K562 (cell line): ENCODE results near the gene CD6. TPM values are rescaled to one million over a fixed set of nuclear protein-coding genes. Genes with fewer than 3 reads are reported as not detected.

ENCODE experiments used
- ATAC-seq: fragments of 200-7000 bp; cut with Tn5 transposase; 3 replicates; pipeline ENCODE4 v1.9.1; 2020; ENCODE audit warnings: moderate library complexity
- BruUV-seq: library from RNA; stranded (reverse); fragments of 400-500 nt; replicated peaks from 2 replicates; lab custom pipeline; 2021; lab: Mats Ljungman, UMichigan
- CTCF ChIA-PET: fragments of 300-600 bp; formaldehyde crosslinking; extraction: SDS; loops from one replicate; lab custom pipeline; 2021; ENCODE audit warnings: low intra/inter-chr PET ratio; lab: Yijun Ruan, JAX
- POLR2A ChIA-PET: fragments of 300-600, 350-650 bp; sonication (Branson Sonifier 250); formaldehyde crosslinking; extraction: SDS; loops from one replicate; lab custom pipeline; 2021; ENCODE audit warnings: antibody characterized with exemption, inconsistent platforms; lab: Yijun Ruan, JAX
- DNase-seq, 4 experiments: peaks; one replicate each; pipeline versions ENCODE4 v3.0.0 to v3.0.0-alpha.2; 2011 to 2018; ENCODE audit warnings: low spot score in 3 of 4, mixed read lengths in 3 of 4; ENCODE audit errors: extremely low read depth in 1 of 4
- FAIRE-seq: peaks from 2 replicates; lab custom pipeline; 2011; peaks lifted over from hg19 to GRCh38; lab: Jason Lieb, UNC
- H2AFZ ChIP-seq: 2 replicates; pipeline ENCODE4 v1.6.0; 2011; ENCODE audit warnings: low read depth, low read length, control low read depth, inconsistent platforms
- H3K27ac ChIP-seq: fragments of 200-600 bp; 3 replicates; pipeline ENCODE4 v1.8.0; 2011; ENCODE audit warnings: low read depth, mild to moderate bottlenecking, control low read depth, inconsistent platforms, low read length, moderate library complexity, mixed read lengths; ENCODE audit errors: extremely low read depth
- H3K27me3 ChIP-seq, 2 experiments: fragments of 300-600 bp in 1 of 2; 2 replicates in 1 of 2; 3 replicates in 1 of 2; pipeline versions ENCODE4 v1.6.0 to v1.8.0; 2011; ENCODE audit warnings: inconsistent platforms in 2 of 2, low read length in 2 of 2, mild to moderate bottlenecking in 1 of 2, mixed read lengths in 1 of 2, moderate library complexity in 1 of 2; ENCODE audit not compliant: control insufficient read depth in 2 of 2, insufficient read depth in 2 of 2
- H3K36me3 ChIP-seq: fragments of 300-600 bp; 3 replicates; pipeline ENCODE4 v1.8.0; 2011; ENCODE audit warnings: mild to moderate bottlenecking, low read length, inconsistent platforms; ENCODE audit not compliant: control insufficient read depth, insufficient read depth
- H3K4me1 ChIP-seq, 2 experiments: fragments of 200-600 bp in 1 of 2; replicated peaks in 1 of 2; 2 replicates in 1 of 2; 3 replicates in 1 of 2; pipeline versions ENCODE4 v1.5.1 to v1.8.0; 2011; ENCODE audit warnings: inconsistent platforms in 2 of 2, low read length in 2 of 2, mild to moderate bottlenecking in 1 of 2, mixed read lengths in 1 of 2, moderate library complexity in 1 of 2; ENCODE audit not compliant: control insufficient read depth in 2 of 2, insufficient read depth in 2 of 2
- H3K4me2 ChIP-seq: 2 replicates; pipeline ENCODE4 v1.6.1; 2011; ENCODE audit warnings: low read length, control low read depth, inconsistent platforms, mixed read lengths; ENCODE audit not compliant: insufficient read depth
- H3K4me3 ChIP-seq: fragments of 200-600 bp; sonication (generic), shearing (Covaris generic); 2 replicates; pipeline ENCODE4 v1.5.1; 2016; ENCODE audit warnings: control low read depth, inconsistent platforms
- H3K79me2 ChIP-seq: fragments of 200-600 bp; 3 replicates; pipeline ENCODE4 v1.8.0; 2011; ENCODE audit warnings: low read length, inconsistent platforms; ENCODE audit not compliant: control insufficient read depth, insufficient read depth
- H3K9ac ChIP-seq, 2 experiments: 2 replicates each; pipeline versions ENCODE4 v1.6.0 to v1.6.1; 2011; ENCODE audit warnings: low read depth in 2 of 2, low read length in 2 of 2, control low read depth in 1 of 2, inconsistent platforms in 1 of 2, mild to moderate bottlenecking in 1 of 2, mixed read lengths in 1 of 2; ENCODE audit not compliant: insufficient read depth in 1 of 2
- H3K9me1 ChIP-seq: one replicate; pipeline ENCODE4 v1.6.0; 2011; ENCODE audit warnings: inconsistent platforms, mild to moderate bottlenecking, low read length, moderate library complexity; ENCODE audit not compliant: control insufficient read depth, insufficient read depth
- H3K9me3 ChIP-seq: replicated peaks from 2 replicates; pipeline ENCODE4 v1.5.1; 2011; ENCODE audit warnings: low read depth, low read length, inconsistent platforms; ENCODE audit not compliant: control insufficient read depth, insufficient read depth
- H4K20me1 ChIP-seq: replicated peaks from 2 replicates; pipeline ENCODE4 v1.6.1; 2011; ENCODE audit warnings: low read length, inconsistent platforms, mixed read lengths; ENCODE audit not compliant: control insufficient read depth, insufficient read depth
- CHAMP1 ChIP-seq: fragments of 450-650 bp; IDR thresholded peaks from 2 replicates; pipeline ENCODE4 v1.6.1; 2016; ENCODE audit warnings: mild to moderate bottlenecking
- DDX20 ChIP-seq: fragments of 450-650 bp; IDR thresholded peaks from 2 replicates; pipeline ENCODE4 v1.6.1; 2016; ENCODE audit warnings: missing genetic modification characterization, low read depth, mild to moderate bottlenecking, missing compliant biosample characterization, moderate library complexity
- E2F1 ChIP-seq: sonication (generic); formaldehyde crosslinking; IDR thresholded peaks from 2 replicates; pipeline ENCODE4 v1.8.1; 2023; ENCODE audit warnings: mild to moderate bottlenecking, missing genetic modification reagents, moderate library complexity
- E2F3 ChIP-seq: fragments of 250-450 bp; sonication (Bioruptor Pico); IDR thresholded peaks from 2 replicates; pipeline ENCODE4 v1.4.0; 2020; ENCODE audit warnings: mild to moderate bottlenecking
- IRF9 ChIP-seq: fragments of 450-650 bp; IDR thresholded peaks from 2 replicates; pipeline ENCODE4 v1.6.1; 2016; ENCODE audit warnings: missing biosample characterization, missing genetic modification characterization
- TRIM28 ChIP-seq: fragments of 450-650 bp; IDR thresholded peaks from 2 replicates; pipeline ENCODE4 v1.6.1; 2017
- ZFP1 ChIP-seq: fragments of 450-650 bp; formaldehyde crosslinking; IDR thresholded peaks from 2 replicates; pipeline ENCODE4 v1.4.0; 2020; ENCODE audit warnings: mild to moderate bottlenecking, mixed read lengths
- ZNF24 ChIP-seq: fragments of 450-650 bp; IDR thresholded peaks from 2 replicates; pipeline ENCODE4 v1.6.1; 2016
- ZNF512 ChIP-seq: IDR thresholded peaks from 2 replicates; pipeline ENCODE4 v1.6.1; 2016; ENCODE audit warnings: missing genetic modification characterization, missing compliant biosample characterization
- WGBS: fragments of 100-300 bp; shearing (Covaris generic); methylation state at CpG from one replicate; pipeline ENCODE4 v1.1.6; 2016; ENCODE audit warnings: low coverage, mixed read lengths; ENCODE audit not compliant: insufficient coverage; ENCODE audit errors: missing lambda C conversion rate; 5-methylcytosine and 5-hydroxymethylcytosine counted together
- in situ Hi-C: fragments of 300-500 bp; cut with MboI; formaldehyde crosslinking; loops from 4 replicates; pipeline ENCODE4 v1.15.0; 2018; ENCODE audit warnings: inconsistent platforms, mixed read lengths
- intact Hi-C: fragments of 100-400 bp; cut with micrococcal nuclease; formaldehyde crosslinking; loops from 2 replicates; pipeline ENCODE4 v1.14.2; 2022
- polyA plus RNA-seq, 8 experiments: library from polyadenylated mRNA; depleted of rRNA in 4 of 8; stranded (reverse) in 5 of 8; unstranded in 3 of 8; fragments of >200 nt; fragmentation: Nextera tagmentation in 2 of 8; fragmentation: Illumina TruSeq in 1 of 8; extraction: Ambion mirVana in 2 of 8; extraction: Trizol in 1 of 8; gene quantifications; 2 replicates each; pipeline versions ENCODE4 v1.2.1 to v1.2.3, GENCODE V29; 2011 to 2014; ENCODE audit warnings: inconsistent platforms in 1 of 8, missing spikeins in 1 of 8
- total RNA-seq, 7 experiments: library from RNA; depleted of rRNA in 6 of 7; stranded (reverse); fragments of >200 nt in 6 of 7; fragmentation: Illumina TruSeq in 2 of 7; extraction: Trizol in 2 of 7; gene quantifications; 2 replicates each; pipeline versions ENCODE4 v1.2.1 to v1.2.3, GENCODE V29; 2011 to 2021; ENCODE audit warnings: low replicate concordance in 1 of 7

The CD6 gene
- total and polyA plus RNA-seq, 9 of the 15 experiments (the other 6 are each of a cell fraction or from before 2014, with no cell fraction given) = 0.84 TPM; not detected in 8

- Histone ChIP-seq H3K9me1 (no peaks in the 10 kb centered on the region), H3K9me3 (no peaks in the 10 kb centered on the region), H3K4me2 (no peak overlapping the region), H3K4me1 (peaks cover 7 to 8% of the 10 kb centered on the region in 2 experiments), H3K27me3 (peaks cover 42 to 51% of the 10 kb centered on the region in 2 experiments), H3K9ac (no peak overlapping the region), H3K4me3 (no peak overlapping the region), H4K20me1 (no peaks in the 10 kb centered on the region), H3K36me3 (no peaks in the 10 kb centered on the region), H2AFZ (no peak overlapping the region), H3K27ac (no peak overlapping the region), H3K79me2 (no peaks in the 10 kb centered on the region)
- intact Hi-C loops (no loop called here), in situ Hi-C loops (no loop called here)
- POLR2A ChIA-PET = interaction anchor here (0.6 to 0.8 kb wide), 2 partner anchors 10 to 238 kb away, joined by 3 read pairs; no protein-coding TSS in a partner anchor
- ATAC-seq (no peak), DNase-seq (no peak), FAIRE-seq (no peak)
- WGBS = 1% methylated on average over 7 of the region's 8 CpGs
- TF ChIP-seq ZNF24 (peak; percentile 92), TRIM28 (no peak), E2F3 (no peak)
- CTCF ChIA-PET = no interaction called here
- no TSS peak for BruUV-seq
Measured at GRCh38 chr11:61066645-61067044, 95.2 kb downstream of the CD6 start.

GRCh38 chr11:61067782-61068446 is 96.4 kb downstream of the CD6 start:
- intact Hi-C loops (no loop called here), in situ Hi-C loops (no loop called here)
- FAIRE-seq = no peak
- Histone ChIP-seq H3K27ac (no peak overlapping the region), H3K27me3 (peaks cover 34 to 46% of the 10 kb centered on the region in 2 experiments), H3K9me3 (no peaks in the 10 kb centered on the region), H3K9me1 (no peaks in the 10 kb centered on the region), H3K9ac (peak overlapping the region in 1 of 2 experiments; percentile 39; a peak in 1 of 4 replicates), H3K36me3 (no peaks in the 10 kb centered on the region), H4K20me1 (no peaks in the 10 kb centered on the region), H3K4me2 (no peak overlapping the region), H3K4me3 (no peak overlapping the region), H3K4me1 (peaks cover 15 to 19% of the 10 kb centered on the region in 2 experiments), H2AFZ (no peak overlapping the region), H3K79me2 (no peaks in the 10 kb centered on the region)
- no peak for DNase-seq
- BruUV-seq = no TSS peak
- 6% methylated on average over 11 of the region's 14 CpGs for WGBS
- ChIA-PET POLR2A (interaction anchor here (0.6 kb wide), 1 partner anchor 329 kb away, joined by 4 read pairs; no protein-coding TSS in a partner anchor), CTCF (no interaction called here)
- no peak for ATAC-seq
- no peak for TF ChIP-seq E2F1 (CRISPR knock-in tag)
- TF ChIP-seq ZFP1 (CRISPR knock-in tag) = no peak
- no peak for TF ChIP-seq CHAMP1
- TF ChIP-seq ZNF512 (tag) = no peak
- TF ChIP-seq IRF9 (tag) = no peak
- no peak for TF ChIP-seq DDX20 (tag)
